NT2/D1 (cell line): ENCODE results near the gene TMEM243.

Experiments
- SUZ12 ChIP-seq: IDR thresholded peaks from 2 replicates; pipeline ENCODE4 v1.6.1; 2011; ENCODE audit not compliant: insufficient read length, insufficient read depth; ENCODE audit errors: extremely low read depth
- YY1 ChIP-seq: IDR thresholded peaks from 2 replicates; pipeline ENCODE4 v1.6.1; 2011; ENCODE audit not compliant: insufficient read length, insufficient read depth
- ZNF274 ChIP-seq: IDR thresholded peaks from 2 replicates; pipeline ENCODE4 v1.6.1; 2011; ENCODE audit warnings: mild to moderate bottlenecking, low read depth, low read length

DNA sequence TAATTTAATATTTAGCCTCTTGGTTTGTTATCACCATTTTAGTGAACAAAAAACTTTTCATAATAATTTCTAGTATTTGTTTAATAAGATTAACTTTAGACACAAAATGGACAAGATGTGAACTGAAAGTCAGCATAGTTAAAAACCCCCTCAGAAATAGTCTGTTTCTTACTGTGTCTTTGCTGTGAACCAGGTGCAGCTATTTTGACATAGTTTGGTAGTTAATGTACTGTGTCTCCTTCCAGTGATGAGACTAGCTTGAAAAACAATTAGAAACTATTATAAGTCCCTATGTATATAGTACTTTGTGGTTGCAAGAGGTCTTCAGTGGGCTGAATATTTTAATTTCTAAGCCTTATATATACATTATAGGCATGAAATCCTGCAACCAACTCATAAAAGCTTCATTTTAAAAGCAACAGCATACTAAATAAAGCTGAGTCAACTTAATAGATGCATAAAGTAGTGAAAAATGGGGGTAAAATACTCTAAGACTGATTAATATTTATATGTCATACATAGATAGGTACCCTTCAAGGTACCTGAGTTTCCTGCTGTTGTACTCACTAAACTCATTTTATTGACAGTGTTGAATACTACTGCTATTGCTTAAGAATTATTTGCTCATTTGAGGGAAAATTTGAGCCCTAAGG is 48.1 kb downstream of the TMEM243 start:
- TF ChIP-seq YY1 (no peak), ZNF274 (no peak), SUZ12 (no peak)
